Upper lobe of left lung (tissue), 6 donors: Measurements from ENCODE around the gene AAR2. TPM values are rescaled to one million over a fixed set of nuclear protein-coding genes. Genes with fewer than 3 reads are reported as not detected.

Experiments
- ATAC-seq, 2 donors: fragments of 200-7000 bp; cut with Tn5 transposase; one replicate each; pipeline ENCODE4 v1.9.1; 2022; ENCODE audit warnings: mild to moderate bottlenecking in 2 of 2, moderate library complexity in 2 of 2; ENCODE audit not compliant: low FRiP score in 2 of 2
- DNase-seq, 2 donors: peaks; one replicate each; pipeline ENCODE4 v3.0.0-alpha.2; 2019 to 2020
- H3K27ac ChIP-seq, 4 donors: fragments of 200-600 bp; sonication (generic); one replicate each; pipeline ENCODE4 v1.5.1; 2016 to 2019
- H3K27me3 ChIP-seq, 4 donors: fragments of 200-600 bp; sonication (generic); one replicate each; pipeline ENCODE4 v1.5.1; 2017 to 2019
- H3K36me3 ChIP-seq, 4 donors: fragments of 200-600 bp; sonication (generic); one replicate each; pipeline ENCODE4 v1.5.1; 2016 to 2019
- H3K4me1 ChIP-seq, 4 donors: fragments of 200-600 bp; sonication (generic); one replicate each; pipeline ENCODE4 v1.5.1; 2018 to 2019
- H3K4me3 ChIP-seq, 4 donors: fragments of 200-600 bp; sonication (generic); one replicate each; pipeline ENCODE4 v1.5.1; 2017 to 2019; ENCODE audit warnings: mild to moderate bottlenecking in 2 of 4, moderate library complexity in 1 of 4
- H3K9me3 ChIP-seq, 4 donors: fragments of 200-600 bp; sonication (generic); one replicate each; pipeline ENCODE4 v1.5.1; 2018 to 2019
- EP300 ChIP-seq, 4 donors: sonication (generic); formaldehyde crosslinking; IDR thresholded peaks; one replicate each; pipeline ENCODE4 v1.5.1; 2017; ENCODE audit warnings: antibody characterized with exemption in 4 of 4, control low read depth in 2 of 4
- POLR2A ChIP-seq, 4 donors: fragments of 450-650 bp; IDR thresholded peaks; one replicate each; pipeline ENCODE4 v1.5.1; 2016 to 2017; ENCODE audit warnings: antibody characterized with exemption in 4 of 4, mild to moderate bottlenecking in 2 of 4
- POLR2AphosphoS5 ChIP-seq, 2 donors: sonication (generic); formaldehyde crosslinking; IDR thresholded peaks; one replicate each; pipeline ENCODE4 v1.5.1; 2017; ENCODE audit warnings: antibody characterized with exemption in 2 of 2
- WGBS, 2 donors: methylation state at CpG; one replicate each; pipeline ENCODE4 v1.1.5; 2017 to 2018; 5-methylcytosine and 5-hydroxymethylcytosine counted together
- total RNA-seq, 6 donors: library from RNA; depleted of rRNA in 4 of 6; stranded (reverse); fragments of >200 nt in 4 of 6; gene quantifications; one replicate each; pipeline versions ENCODE4 v1.1.0 to v1.2.1, GENCODE V29; 2016 to 2021
- TF ChIP-seq, protein P1 (sequence below), 6 experiments: fragments of 450-650 bp in 4 of 6; fragments of 200-600 bp in 2 of 6; sonication (generic) in 2 of 6; IDR thresholded peaks; one replicate each; pipeline ENCODE4 v1.5.1; 2016 to 2019; ENCODE audit warnings: antibody characterized with exemption in 6 of 6
- donor health status: DM: no; HTN: no; CAD: no; lungs with moderate emphysema.
- donor health status: DM: no; HTN: yes; CAD: no; lungs with severe emphysema.

AAR2 gene
- total RNA-seq, 6 donors from 2014 or later, result 19.9 to 42.0 (median 25.3) TPM

DNA sequence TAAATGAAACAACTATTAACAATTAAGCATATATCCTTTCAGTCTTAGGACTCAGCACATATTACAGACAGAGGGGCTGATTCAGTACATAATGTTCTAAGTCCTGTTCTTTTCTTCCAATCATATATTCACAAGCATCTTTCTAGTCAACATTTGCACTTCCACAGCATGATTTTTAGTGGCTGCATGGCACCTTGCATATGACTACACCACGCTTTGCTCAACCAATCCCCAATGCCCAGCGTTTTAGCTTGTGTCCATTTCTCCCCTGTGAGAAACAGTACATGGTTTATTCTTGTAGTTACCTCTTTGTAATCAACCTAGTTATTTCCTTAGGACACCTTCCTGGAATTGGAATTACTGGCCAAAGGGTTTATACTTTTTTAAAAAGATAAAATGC lies 33.2 kb downstream of the AAR2 start:
- Histone ChIP-seq H3K4me1 (no peaks in the 10 kb centered on the region), H3K9me3 (no peaks in the 10 kb centered on the region), H3K4me3 (no peak overlapping the region), H3K27ac (no peak overlapping the region), H3K36me3 (no peaks in the 10 kb centered on the region), H3K27me3 (peaks cover 0 to 2% (median 0%) of the 10 kb centered on the region in 4 donors)
- DNase-seq, result no peak
- ATAC-seq, result no peak
- TF ChIP-seq POLR2A (IDR thresholded peaks at IDR 0.05) (no peak), POLR2AphosphoS5 (IDR thresholded peaks at IDR 0.05) (no peak), EP300 (IDR thresholded peaks at IDR 0.05) (no peak)
- TF ChIP-seq, protein P1, sequence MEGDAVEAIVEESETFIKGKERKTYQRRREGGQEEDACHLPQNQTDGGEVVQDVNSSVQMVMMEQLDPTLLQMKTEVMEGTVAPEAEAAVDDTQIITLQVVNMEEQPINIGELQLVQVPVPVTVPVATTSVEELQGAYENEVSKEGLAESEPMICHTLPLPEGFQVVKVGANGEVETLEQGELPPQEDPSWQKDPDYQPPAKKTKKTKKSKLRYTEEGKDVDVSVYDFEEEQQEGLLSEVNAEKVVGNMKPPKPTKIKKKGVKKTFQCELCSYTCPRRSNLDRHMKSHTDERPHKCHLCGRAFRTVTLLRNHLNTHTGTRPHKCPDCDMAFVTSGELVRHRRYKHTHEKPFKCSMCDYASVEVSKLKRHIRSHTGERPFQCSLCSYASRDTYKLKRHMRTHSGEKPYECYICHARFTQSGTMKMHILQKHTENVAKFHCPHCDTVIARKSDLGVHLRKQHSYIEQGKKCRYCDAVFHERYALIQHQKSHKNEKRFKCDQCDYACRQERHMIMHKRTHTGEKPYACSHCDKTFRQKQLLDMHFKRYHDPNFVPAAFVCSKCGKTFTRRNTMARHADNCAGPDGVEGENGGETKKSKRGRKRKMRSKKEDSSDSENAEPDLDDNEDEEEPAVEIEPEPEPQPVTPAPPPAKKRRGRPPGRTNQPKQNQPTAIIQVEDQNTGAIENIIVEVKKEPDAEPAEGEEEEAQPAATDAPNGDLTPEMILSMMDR (IDR thresholded peaks at IDR 0.05), result no peak
- WGBS, 2 donors, result 79 to 88% methylated on average over 2 of the region's 2 CpGs

DNA sequence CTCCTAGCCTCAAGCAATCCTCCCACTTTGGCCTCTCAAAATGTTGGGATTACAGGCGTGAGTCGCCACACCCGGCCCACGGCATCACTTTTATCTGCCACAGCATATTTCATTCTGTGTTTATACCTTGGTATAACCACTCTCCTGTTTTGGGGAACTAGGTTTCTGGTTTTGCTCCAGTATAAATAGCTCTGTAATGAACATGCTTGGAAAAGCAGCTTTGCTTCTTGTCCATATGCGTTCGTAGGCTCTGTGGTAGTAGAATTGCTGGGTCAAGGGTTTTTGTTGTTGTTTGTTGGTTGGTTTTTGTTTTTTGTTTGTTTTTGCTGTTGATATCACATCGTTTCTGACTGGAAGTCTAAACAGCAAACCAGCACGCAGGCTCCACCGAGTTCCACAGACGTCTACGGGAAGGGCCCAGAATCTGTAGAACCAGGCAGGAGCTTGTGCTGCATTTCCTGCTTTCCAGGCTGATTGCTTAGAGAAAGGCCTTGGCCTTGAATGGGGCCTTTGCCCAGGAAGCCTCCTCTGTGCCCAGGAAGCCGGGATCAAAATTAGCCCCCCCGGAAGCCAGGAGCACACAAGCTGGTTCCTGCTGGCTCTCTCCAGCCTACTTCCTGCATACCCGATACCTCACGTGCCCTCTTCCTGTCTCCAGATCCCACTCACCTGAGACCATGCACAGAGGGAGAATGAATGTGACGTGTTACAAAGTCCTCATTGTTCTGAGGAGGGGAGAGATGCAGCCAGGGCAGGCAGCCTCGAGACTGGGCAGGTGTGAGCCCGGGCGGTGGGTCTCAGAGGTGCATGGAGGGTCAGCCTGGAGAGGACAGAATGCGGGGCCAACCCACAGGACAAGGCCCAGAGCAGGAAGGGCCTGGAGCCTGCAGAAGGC lies 34.7 kb downstream of the AAR2 start:
- Histone ChIP-seq H3K9me3 (no peaks in the 10 kb centered on the region), H3K36me3 (no peaks in the 10 kb centered on the region), H3K27ac (no peak overlapping the region), H3K4me1 (no peaks in the 10 kb centered on the region), H3K27me3 (peaks cover 0 to 2% (median 0%) of the 10 kb centered on the region in 4 donors), H3K4me3 (no peak overlapping the region)
- ATAC-seq (no peak), DNase-seq (peak in 1 of 2 donors; percentile 59)
- TF ChIP-seq POLR2AphosphoS5 (IDR thresholded peaks at IDR 0.05), result no peak
- TF ChIP-seq, protein P1 (IDR thresholded peaks at IDR 0.05), result no peak
- TF ChIP-seq POLR2A (IDR thresholded peaks at IDR 0.05), result no peak
- TF ChIP-seq EP300 (IDR thresholded peaks at IDR 0.05), result no peak
- 76 to 77% methylated on average over 20 of the region's 20 CpGs for WGBS, 2 donors

DNA sequence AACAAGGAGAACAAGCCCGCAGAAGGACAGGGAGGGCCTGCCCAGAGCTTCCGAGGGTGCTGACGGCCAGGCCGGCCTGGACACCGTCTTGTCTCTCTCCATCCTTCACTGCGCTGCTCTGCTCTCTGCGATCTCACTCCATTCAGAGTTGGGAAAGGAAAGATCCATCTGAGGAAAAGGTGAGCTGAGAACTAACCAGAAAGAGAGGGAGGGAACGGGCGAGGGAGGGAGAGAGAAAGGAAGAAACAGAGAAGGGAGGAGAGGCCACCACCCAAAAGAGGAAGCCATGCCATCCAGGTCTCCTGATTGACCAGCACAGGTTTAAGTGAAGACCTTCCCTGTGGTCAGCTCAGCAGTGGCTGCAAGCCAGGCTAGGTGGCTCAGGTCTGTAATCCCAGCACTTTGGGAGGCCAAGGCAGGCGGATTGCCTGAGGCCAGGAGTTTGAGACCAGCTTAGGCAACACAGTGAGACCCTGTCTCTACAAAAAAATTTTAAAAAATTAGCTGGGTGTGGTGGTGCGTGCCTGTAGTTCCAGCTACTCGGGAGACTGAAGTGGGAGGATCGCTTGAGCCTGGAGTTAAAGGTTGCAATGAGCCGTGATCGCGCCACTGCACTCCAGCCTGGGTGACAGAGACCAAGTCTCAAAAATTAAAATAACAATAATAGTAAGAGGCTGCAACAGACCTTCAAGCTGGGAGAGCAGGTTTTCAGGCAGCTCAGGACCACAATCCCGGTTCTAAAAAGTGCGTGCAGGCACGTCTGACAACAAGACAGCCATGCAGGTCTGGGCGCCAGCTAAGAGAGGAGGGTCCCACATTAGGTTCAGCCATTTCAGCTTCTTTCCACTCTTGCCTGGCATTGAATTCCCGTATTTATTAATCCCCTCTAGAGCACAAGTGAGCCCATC lies 35.6 kb downstream of the AAR2 start:
- Histone ChIP-seq H3K4me3 (no peak overlapping the region), H3K9me3 (no peaks in the 10 kb centered on the region), H3K27me3 (peaks cover 0 to 2% (median 0%) of the 10 kb centered on the region in 4 donors), H3K4me1 (no peaks in the 10 kb centered on the region), H3K27ac (no peak overlapping the region), H3K36me3 (no peaks in the 10 kb centered on the region)
- no peak for ATAC-seq
- TF ChIP-seq POLR2AphosphoS5 (IDR thresholded peaks at IDR 0.05) (no peak), POLR2A (IDR thresholded peaks at IDR 0.05) (no peak), EP300 (IDR thresholded peaks at IDR 0.05) (no peak)
- TF ChIP-seq, protein P1 (IDR thresholded peaks at IDR 0.05), result no peak
- no peak for DNase-seq
- 86 to 90% methylated on average over 21 of the region's 21 CpGs for WGBS, 2 donors

DNA sequence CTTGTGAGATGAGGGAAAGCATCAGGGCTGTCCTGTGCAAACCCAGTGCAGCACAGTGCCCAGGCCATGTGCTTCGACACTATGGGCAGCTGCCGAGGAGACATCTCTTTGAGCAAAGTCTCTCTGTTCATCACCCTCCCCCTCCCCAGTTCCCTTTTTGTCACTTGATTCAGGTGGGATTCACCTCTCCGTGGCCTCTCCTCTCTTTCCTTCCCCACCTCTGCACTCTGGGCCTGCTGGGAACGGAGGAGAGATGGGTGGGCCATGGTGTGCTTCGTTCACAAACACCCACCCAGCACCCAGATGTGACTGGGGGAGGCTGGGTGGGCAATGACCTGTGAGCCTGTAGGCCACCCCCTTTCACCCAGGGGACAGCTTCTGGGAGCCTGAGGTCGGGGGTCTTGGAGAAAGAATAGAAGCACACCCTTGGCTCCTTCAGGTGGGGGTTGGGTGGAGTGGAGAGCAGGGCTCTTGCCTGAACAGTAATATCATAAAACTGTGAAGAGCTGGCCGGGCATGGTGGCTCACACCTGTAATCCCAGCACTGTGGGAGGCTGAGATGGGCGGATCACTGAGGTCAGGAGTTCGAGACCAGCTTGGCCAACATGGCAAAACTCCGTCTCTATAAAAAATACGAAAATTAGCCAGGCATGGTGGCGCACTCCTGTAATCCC lies 36.4 kb downstream of the AAR2 start:
- Histone ChIP-seq H3K4me1 (no peaks in the 10 kb centered on the region), H3K4me3 (no peak overlapping the region), H3K27me3 (peaks cover 0 to 2% (median 0%) of the 10 kb centered on the region in 4 donors), H3K27ac (no peak overlapping the region), H3K9me3 (no peaks in the 10 kb centered on the region), H3K36me3 (no peaks in the 10 kb centered on the region)
- no peak for DNase-seq
- TF ChIP-seq POLR2A (IDR thresholded peaks at IDR 0.05) (no peak), POLR2AphosphoS5 (IDR thresholded peaks at IDR 0.05) (no peak), EP300 (IDR thresholded peaks at IDR 0.05) (no peak)
- TF ChIP-seq, protein P1 (IDR thresholded peaks at IDR 0.05), result no peak
- WGBS, 2 donors, result 82 to 90% methylated on average over 12 of the region's 12 CpGs
- ATAC-seq, result no peak
